ENCODE results near the gene HEXD. TPM values are rescaled to one million over a fixed set of nuclear protein-coding genes. Genes with fewer than 3 reads are reported as not detected.

The HEXD gene
- total and polyA plus RNA-seq, 2 donors (not counting 3 experiments of a cell fraction or from before 2014, with no cell fraction given): 12.9 to 18.6 TPM

DNA sequence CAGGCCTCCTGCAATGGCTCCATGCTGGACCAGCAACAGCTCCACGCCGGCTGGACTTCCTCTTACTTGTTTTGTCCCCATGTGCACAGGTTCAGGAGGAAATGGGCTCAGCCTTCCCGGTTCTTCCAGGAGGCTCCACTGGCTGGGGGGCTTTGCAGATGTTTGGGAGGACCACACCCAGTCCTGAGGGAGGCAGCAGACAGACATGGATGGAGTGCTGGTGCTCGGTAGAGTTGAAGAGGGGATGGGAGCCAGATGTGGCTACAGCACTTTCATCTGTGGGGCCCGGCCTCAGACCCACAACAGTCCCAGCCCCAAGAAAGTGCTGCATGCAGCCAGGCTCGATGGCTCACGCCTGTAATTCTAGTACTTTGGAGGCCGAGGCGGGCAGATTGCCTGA lies 62.2 kb downstream of the HEXD start:
- intact Hi-C loops (cut with micrococcal nuclease): no loop called here
- no peak for DNase-seq (ENCODE audit: low read depth, low spot score)
- no peaks in the 10 kb centered on the region for H3K9me3 ChIP-seq (replicated peaks; ENCODE audit: control insufficient read depth, insufficient read depth, low read length)
- H3K4me2 ChIP-seq (ENCODE audit: insufficient read depth, low read length): no peak overlapping the region
- peaks cover 3 to 39% of the 10 kb centered on the region in 2 experiments for H3K36me3 ChIP-seq (ENCODE audit: control insufficient read depth in 2 of 2, extremely low read depth in 1 of 2, insufficient read depth in 2 of 2, low read length in 2 of 2)
- no peak overlapping the region for H3K4me3 ChIP-seq (replicated peaks in 1 of 3; ENCODE audit: insufficient read depth in 1 of 3, low read depth in 1 of 3, low read length in 3 of 3)
- H3K27me3 ChIP-seq (ENCODE audit: control insufficient read depth in 2 of 2, insufficient read depth in 2 of 2, low read length in 2 of 2): no peaks in the 10 kb centered on the region
- no peak overlapping the region for H3K9ac ChIP-seq (replicated peaks; ENCODE audit: extremely low read depth, insufficient read depth, low read length)
- H4K20me1 ChIP-seq (replicated peaks; ENCODE audit: control insufficient read depth, extremely low read depth, insufficient read depth, low read length): no peaks in the 10 kb centered on the region
- H2AFZ ChIP-seq (ENCODE audit: low read depth, low read length): no peak overlapping the region
- no peak for FAIRE-seq
- POLR2A ChIA-PET: no interaction called here
- dilution Hi-C loops (cut with MboI; ENCODE audit: extremely low pct_ligation_motif_present, low sequenced_read_pairs): no loop called here
- H3K4me1 ChIP-seq (ENCODE audit: control insufficient read depth, extremely low read depth, insufficient read depth, low read length): peaks cover 3% of the 10 kb centered on the region
- CTCF ChIA-PET: interaction anchor here (0.6 to 1.3 kb wide), 6 partner anchors 12 to 74 kb away, joined by 3 to 5 read pairs (median 4); partner anchors contain the start of gene NARF
- TF ChIP-seq EZH2 (IDR thresholded peaks at IDR 0.05; ENCODE audit: borderline replicate concordance, low read depth, low read length, severe bottlenecking) (no peak), POLR2AphosphoS5 (IDR thresholded peaks at IDR 0.05; ENCODE audit: insufficient read depth, low read depth, low read length) (no peak), GATA2 (IDR thresholded peaks at IDR 0.05; ENCODE audit: insufficient read depth, insufficient read length, low read depth, low read length) (no peak), MYC (IDR thresholded peaks at IDR 0.05; ENCODE audit: low read depth, low read length) (no peak), POLR2A (IDR thresholded peaks at IDR 0.05; ENCODE audit: low read depth, low read length) (no peak), JUN (IDR thresholded peaks at IDR 0.05; ENCODE audit: borderline replicate concordance, insufficient read depth, insufficient read length, low read depth) (no peak), FOS (IDR thresholded peaks at IDR 0.05; ENCODE audit: borderline replicate concordance, insufficient read depth, low read length) (no peak)
- TF ChIP-seq, protein P1, sequence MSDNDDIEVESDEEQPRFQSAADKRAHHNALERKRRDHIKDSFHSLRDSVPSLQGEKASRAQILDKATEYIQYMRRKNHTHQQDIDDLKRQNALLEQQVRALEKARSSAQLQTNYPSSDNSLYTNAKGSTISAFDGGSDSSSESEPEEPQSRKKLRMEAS (IDR thresholded peaks at IDR 0.05; ENCODE audit: insufficient read depth, insufficient read length): no peak
- TF ChIP-seq, protein P2, sequence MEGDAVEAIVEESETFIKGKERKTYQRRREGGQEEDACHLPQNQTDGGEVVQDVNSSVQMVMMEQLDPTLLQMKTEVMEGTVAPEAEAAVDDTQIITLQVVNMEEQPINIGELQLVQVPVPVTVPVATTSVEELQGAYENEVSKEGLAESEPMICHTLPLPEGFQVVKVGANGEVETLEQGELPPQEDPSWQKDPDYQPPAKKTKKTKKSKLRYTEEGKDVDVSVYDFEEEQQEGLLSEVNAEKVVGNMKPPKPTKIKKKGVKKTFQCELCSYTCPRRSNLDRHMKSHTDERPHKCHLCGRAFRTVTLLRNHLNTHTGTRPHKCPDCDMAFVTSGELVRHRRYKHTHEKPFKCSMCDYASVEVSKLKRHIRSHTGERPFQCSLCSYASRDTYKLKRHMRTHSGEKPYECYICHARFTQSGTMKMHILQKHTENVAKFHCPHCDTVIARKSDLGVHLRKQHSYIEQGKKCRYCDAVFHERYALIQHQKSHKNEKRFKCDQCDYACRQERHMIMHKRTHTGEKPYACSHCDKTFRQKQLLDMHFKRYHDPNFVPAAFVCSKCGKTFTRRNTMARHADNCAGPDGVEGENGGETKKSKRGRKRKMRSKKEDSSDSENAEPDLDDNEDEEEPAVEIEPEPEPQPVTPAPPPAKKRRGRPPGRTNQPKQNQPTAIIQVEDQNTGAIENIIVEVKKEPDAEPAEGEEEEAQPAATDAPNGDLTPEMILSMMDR (IDR thresholded peaks at IDR 0.05; ENCODE audit: extremely low read depth in 1 of 2, insufficient read depth in 1 of 2, low read depth in 1 of 2, low read length in 2 of 2): no peak
- H3K9me1 ChIP-seq (replicated peaks; ENCODE audit: control insufficient read depth, extremely low read depth, insufficient read depth, low read length): no peaks in the 10 kb centered on the region
- H3K79me2 ChIP-seq (ENCODE audit: control insufficient read depth, insufficient read depth, low read length): no peaks in the 10 kb centered on the region
- no peak overlapping the region for H3K27ac ChIP-seq (ENCODE audit: insufficient read depth, low read depth, low read length)
- no TSS peak for BruUV-seq (replicated peaks)

Measured in endothelial cell of umbilical vein (primary cell).